Suppressor macrophage treated with lipopolysaccharide for 1 hour (primary cell): ENCODE measurements around the gene LRRC47.
"Not testable (repeated sequence)": the region's sequence is repeated elsewhere in the genome, so short reads cannot be mapped to it uniquely, and the experiment has no call there.

Experiments used
- DNase-seq, 3 donors: peaks; one replicate each; pipeline ENCODE4 v3.0.0-alpha.2; 2020 to 2022

Gene LRRC47

DNA sequence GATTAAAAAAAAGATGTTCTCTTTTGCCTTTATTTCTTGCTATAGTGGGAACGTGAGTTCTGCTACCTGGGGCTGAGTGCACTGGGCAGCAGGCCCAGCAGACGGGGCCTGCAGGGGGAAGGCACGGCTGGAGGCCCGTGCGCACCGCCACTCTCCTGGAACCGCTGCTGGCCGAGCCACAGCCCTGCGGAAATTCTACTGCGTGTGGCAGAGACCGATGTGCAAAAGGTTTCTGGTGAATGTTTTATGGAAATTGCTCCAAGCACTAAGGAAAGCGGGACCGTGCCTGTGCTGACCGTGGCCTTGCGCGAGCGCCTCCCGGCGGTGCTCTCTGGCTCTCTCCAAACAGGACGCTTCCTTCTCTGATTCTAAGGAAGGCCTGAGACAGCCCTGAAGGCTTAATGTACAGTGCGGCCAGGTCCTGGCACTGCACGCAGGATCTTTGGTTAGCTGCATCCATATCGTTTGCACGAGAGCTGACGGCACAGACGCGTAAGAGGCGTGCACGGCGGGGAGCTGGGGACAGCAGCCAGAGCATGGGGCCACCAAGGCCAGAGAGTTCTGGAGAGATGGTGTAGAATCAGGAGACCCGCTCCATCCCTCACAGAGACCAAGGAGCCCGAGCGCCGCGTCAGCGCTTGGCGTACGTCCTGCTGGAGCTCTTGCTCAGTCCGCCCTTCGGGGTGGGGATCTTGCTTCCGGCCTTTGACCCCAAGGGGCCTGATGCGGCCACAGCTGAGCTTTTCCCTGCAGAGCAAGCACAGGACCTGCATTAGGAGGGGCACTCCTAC, 18.7 kb upstream of the LRRC47 start:
- no peak for DNase-seq

DNA sequence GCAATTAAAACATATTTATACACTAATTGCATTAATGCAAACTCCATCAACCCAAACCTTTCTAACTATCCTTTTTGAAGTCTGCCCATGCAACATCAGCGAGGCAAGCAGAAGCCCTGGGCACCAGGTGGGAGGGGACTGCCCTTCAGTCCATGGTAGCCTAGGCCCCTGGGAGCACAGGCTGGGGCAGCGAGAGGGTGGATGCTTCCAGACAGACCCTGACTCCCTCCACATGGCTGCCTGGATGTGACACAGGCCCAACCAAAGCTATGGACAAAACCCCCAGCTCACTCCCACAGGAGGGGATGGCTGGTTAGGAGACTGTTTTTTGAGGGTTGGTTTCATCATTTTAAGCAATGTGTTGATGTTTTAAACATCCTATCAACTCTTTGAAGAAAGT, 17.8 kb upstream of the LRRC47 start:
- no peak for DNase-seq

DNA sequence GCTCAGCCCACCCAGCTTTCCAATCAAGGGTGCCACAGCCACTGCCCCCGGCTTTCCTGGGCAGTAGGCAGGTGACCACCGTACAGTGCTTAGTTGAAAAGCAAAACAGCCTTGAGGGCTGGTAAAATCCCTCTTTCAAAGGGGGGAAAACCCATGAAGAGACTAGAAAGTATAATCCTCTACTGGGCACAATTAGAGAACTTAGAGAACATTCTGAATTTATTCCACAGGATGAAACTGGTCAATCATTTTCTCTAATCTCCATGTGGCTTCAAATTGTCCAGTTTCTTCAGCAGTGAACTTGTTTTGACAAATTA, 15.3 kb upstream of the LRRC47 start:
- DNase-seq, result no peak

DNA sequence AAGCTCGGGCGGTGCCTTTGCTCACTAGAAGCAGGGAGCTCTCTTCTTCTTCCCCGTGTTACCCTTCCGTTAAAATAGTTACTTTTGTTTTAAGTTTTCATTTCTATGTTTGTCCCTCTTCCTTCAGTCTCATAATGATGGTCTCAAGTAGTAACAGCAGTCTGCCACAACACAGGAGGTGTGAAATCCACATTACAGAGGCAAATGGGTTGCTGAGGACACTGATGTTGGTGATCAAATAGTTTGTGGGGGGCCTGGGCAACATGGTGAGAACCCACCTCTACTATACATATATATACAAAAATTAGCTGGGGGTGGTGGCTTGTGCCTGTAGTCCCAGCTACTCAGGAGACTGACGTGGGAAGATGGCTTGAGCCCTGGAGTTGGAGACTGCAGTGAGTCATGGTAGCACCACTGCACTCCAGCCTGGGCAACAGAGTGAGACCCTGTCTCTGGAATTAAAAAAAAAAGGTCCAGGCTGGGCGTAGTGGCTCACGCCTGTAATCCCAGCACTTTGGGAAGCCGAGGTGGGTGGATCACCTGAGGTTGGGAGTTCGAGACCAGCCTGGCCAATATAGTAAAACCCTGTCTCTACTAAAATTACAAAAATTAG, 14.0 kb upstream of the LRRC47 start:
- DNase-seq, result not testable (repeated sequence)

DNA sequence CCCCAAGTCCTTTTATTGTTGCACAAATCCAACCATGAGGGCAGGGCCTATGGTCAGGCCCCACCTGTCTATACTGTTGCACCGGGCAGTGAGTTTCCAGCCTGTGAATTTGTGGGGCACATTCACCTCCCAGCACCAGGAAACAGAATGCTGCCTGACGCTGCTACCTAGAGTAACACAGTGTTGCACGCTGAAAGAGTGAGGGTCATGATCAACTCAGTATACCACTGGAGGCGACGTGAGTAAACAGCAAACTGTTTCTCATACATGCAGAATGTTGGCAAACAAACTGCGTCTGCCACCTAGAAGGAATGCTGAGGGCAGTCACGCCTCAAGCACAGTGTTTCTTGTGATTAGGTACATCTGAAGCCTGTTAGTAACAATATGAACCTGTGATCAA, 13.4 kb upstream of the LRRC47 start:
- no peak for DNase-seq

DNA sequence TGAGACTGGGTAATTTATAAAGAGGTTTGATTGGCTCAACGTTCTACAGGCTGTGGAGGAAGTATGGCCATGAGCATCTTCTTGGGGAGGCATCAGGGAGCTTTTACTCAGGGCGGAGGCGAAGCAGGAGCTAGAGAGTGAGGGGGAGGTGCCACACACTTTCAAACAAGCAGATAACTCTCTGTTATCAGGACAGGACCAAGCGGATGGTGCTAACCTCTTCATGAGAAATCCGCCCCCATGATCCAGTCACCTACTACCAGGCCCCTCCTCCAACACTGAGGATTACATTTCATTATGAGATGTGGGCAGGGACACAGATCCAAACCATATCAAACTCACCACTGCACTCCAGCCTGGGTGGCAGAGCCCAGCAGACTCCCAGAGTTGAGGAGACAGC, 11.5 kb upstream of the LRRC47 start:
- DNase-seq, result no peak

DNA sequence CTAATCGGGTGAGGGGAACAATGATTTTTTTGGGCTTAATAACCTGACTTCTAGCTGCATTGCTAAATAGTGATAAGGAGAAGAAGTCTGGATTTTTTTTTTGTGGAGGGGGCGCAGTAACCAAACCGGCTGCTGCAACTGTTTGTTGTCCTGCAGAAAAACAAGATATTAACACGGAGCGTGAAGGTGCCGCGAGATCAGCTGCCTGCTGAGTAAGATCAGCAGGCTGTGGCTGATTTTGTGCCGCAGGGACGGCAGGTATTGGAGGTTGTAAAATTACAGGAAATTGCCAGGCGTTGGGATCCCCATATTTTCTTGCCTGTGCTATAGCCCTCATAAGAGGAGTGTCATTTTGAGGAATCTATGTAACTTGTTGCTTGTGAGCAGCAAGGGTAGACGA, 8.7 kb upstream of the LRRC47 start:
- DNase-seq, result no peak

DNA sequence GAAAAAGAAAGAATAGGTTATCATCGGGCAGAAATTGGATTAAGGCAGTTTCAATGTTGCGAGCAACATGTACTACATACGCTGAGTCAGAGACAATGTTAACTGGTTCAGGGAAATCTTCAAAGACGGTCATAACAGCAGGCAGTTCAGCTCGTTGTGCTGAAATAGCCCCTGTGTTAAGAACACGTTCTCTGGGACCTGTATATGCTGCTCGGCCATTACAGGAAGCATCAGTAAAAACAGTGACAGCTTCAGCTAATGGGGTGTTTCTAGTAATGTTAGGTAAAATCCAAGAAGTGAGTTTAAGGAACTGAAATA, 8.3 kb upstream of the LRRC47 start:
- DNase-seq, result not testable (repeated sequence)

DNA sequence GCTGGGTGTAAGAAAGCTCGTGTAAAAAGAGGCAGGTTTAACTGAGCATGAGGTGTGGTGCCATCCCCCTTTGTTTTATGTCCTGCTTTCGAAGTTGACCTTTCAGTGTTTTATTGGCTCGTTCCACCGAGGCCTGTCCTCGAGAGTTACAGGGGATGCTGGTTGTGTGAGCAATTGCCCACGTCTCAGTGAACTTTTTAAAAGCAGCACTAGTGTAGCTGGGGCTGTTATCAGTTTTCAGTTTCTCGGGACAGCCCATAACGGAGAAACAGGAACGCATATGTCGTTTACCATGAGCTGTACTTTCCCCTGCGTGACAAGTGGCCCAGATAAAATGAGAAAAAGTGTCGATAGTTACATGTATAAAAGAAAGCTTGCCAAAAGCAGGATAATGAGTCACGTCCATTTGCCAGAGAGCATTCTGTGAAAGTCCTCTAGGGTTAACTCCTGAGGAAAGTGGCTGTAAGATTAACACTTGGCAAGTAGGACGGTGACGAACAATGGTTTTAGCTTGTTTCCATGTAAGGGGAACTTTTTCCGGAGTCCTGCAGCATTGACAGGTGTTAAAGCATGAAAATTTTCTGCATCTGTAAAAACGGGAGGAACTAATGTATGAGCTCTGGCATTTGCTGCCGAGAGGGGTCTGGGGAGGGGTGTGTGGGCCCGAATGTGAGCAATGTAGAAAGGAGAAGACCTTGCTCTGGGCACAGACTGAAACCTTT, 7.8 kb upstream of the LRRC47 start:
- DNase-seq, result no peak

DNA sequence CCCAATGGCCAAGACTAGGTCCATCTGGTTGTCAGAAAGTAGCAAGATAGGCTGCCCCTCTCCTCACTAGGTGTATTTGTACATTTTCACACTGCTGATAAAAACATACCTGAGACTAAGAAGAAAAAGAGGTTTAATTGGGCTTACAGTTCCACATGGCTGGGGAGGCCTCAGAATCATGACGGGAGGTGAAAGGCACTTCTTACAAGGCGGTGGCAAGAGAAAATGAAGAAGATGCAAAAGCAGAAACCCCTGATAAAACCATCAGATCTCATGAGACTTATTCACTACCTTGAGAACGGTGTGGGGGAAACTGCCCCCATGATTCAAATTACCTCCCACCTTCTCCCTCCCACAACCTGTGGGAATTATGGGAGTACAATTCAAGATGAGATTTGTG, 4.5 kb upstream of the LRRC47 start:
- not testable (repeated sequence) for DNase-seq

DNA sequence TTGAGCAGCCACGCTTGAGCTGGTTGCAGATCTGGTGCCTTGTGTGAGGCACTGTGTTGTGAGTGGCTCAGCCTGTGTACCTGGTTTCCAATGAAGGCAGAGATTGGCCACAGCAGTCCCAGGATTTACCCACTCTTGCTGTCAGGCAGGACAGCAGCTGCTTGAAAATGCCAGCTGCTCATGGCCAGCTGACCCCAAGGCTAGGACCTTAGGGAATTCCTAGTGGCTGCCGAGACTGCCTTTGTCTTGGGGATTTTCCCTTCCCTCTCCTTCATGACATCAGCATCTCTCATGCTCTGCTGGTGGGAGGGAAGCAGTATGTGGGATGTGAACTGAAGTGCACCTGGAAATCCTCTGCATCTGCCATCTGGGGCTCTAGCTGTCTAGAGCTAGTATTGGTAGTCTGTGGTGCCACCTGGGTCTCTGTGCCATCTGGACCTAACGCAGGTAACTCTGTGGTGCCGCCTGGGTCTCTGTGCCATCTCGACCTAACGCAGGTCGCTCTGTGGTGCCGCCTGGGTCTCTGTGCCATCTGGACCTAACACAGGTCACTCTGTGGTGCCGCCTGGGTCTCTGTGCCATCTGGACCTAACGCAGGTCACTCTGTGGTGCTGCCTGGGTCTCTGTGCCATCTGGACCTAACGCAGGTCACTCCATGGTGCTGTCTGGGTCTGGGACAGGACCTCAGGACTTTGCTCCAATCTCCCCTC, 3.8 kb upstream of the LRRC47 start:
- peak; percentile 50 to 79 (median 67) for DNase-seq

DNA sequence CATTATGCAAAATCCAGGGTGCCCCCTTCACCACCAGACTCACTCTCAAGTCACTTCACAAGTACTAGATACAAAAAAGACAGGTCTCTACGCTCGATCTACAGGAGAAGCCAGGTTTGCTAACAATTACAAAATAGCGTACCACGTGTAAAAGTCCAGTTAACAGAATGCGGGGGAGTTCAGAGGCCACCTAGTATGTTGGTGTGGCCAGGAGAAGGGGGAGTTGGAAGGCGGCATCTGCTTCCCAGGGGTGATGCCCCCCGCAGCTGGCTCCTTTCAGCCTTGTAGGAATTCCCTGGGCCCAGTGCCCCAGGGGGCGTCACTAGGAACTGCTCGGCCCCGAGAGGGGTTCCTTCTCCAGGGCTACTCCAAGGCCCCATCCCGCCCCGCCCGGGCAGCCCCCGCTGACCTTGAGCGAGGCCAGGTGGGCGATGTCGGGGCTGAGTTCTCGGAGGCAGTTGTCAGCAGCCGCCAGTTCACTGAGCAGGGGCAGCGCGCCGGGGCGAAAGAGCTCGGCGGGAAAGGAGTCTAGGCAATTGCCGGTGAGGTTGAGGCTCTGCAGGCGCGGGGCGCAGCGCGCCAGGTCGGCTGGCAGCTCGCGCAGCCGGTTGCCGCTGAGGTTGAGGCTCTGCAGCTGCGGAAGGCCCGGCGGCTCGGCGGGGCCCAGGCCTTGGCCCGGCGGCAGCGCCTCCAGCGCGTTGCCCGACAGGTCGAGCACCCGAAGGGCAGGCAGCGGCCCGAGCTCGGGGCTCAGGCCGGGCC, 664 bp downstream of the LRRC47 start:
- peak in 1 of 3 donors; percentile 17 for DNase-seq

DNA sequence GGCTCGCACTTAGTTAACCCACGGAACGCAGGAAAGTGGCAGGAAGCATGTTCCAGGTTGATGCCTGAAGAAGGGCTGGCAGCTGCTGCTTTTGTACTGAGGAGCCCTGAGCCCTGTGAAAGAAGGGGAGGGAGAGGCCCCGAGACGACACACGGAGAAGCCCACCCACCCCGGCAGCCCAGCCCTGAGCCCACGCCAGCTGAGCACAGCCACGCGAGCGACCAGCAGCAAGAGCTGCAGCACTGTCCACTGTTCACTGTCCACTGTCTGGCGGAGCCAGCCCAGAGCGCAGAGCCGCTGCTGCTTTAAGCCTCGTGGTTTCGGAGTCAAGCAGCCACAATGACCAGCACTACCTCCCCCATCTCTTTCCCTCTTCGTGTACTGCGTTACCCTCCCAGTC, 5.3 kb downstream of the LRRC47 start:
- no peak for DNase-seq

DNA sequence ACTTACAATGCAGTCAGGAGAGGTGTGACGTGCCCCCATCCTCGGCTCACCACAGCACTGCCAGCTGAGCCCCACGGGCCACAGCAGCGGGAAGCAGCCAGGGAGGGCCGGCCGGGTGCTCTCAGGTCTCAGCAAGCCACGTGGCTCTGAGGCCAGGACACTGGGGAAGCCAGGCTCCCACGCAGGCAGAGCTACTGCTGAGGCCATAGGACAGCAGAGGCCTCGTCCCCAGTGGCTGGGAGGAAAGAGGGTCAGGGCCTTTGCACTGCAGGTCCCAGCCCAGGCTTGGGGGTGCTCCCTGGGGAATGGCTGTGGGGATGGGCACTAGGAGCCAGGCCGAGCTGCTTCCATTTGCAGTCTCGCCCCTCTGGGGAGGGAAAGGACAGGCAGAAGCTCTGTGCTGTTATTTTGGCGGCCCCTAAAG, 5.8 kb downstream of the LRRC47 start:
- DNase-seq, result no peak

DNA sequence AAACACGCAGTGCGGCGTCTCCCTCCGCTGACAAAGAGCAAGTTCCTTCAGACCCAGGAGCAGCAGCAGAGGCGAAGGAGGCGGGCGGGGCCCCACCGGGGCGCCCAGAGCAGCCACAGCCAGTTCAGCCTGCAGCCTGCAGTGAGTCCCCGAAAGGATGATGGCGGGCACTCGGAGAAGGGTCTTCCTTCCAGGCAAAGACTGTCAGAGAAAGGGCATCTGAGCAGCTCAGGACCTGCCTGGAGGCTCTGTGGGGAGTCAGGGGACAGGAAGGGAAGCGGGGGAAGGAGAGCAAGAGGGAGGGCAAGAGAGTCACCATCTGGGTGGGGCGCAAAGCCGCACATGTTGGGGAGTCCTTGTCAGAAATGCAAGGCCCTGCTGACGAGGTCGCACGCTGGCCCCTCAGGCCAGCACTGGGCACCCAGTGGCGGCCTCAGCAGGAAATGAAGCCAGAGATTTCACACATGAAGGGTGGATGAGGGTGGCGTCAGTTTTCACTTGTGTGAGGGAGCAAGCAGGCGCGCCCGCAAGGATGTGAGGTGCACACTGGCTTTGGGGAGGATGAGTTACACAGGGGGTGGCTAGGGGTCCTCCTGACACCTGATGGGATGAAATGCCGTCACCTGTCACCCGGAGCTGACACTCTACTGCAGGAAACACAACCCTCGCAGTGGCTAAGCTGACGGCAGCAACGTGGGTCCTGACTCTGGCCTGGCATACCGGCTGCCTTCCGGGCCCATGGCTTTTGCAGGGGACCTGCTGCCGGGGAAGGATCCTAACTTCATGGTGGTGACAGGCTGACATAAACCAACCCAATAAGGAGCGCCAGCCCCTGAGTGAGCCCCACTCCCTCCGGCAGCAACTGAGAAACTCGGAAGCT, 6.6 kb downstream of the LRRC47 start:
- no peak for DNase-seq

DNA sequence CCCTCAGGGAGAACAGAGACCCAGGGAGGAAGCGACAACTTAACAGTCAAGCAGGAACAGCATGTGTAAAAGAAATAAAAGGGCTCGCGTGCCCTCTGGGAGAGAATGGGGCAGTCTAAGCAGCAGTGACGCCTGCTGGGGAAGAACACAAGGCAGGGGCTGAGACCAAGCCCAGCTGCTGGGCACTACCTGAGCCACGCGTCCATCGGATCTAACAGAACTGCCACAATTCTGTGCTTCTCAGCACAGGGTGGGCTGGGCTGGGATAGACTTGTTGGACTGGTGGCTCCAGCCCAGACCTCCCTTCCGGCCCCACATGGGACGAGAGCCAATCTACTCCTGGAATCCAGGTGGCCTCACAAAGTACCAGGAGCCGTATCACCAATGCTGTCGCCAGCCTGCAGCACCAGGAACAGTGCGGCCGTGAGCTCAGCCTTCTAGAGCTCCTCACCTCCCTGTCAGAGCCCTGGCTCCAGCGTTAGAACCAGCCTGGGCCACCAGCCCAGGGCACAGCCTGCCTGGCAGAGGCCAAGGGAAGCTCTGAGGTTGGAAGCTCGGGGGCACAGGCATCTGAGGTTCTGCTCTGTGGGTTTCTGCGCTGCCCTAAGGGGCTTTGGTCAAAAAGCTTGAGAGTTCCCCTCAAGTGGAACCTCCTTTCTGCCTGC, 7.4 kb downstream of the LRRC47 start:
- DNase-seq, result no peak

DNA sequence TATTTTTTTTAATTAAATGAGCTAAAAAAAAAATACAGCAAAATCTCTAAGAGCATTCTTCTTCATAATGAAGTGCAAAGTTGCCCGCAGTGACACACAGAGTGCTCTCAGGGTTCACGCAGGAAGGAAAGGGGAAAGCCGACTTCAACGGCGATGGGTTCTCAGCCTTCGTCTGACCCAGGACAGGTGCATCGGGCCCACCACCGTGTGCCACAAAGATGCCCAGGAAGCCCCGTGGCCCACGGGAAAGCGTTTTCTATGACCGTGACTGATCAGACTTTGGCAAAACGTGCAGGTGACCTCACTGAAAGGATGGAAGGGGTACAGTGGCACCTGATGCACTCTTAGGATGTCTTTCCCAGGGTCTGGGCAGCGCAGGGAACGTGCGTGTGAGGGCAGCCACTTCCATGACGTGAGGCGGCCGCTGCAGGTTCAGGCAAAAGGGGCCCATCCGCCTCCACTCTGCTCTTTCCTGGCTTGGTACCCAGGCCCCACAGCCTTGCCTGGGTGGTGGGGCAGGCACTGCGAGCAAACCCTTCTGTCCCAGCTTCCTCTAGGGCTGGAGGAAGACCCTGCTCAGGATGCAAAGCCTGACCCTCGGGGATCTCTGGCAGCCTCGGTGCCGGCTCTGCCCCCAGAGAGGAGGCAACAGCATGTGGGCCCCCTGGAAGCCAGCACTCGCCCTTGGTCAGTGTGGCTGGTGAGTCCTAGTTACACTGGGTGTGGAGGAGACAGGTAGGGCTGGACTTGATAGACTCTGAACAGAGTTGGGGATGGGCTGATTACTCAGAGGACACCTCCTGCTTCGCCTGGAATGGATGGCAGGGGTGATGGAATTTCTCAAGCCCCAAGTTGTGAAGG, 8.3 kb downstream of the LRRC47 start:
- DNase-seq, result no peak

DNA sequence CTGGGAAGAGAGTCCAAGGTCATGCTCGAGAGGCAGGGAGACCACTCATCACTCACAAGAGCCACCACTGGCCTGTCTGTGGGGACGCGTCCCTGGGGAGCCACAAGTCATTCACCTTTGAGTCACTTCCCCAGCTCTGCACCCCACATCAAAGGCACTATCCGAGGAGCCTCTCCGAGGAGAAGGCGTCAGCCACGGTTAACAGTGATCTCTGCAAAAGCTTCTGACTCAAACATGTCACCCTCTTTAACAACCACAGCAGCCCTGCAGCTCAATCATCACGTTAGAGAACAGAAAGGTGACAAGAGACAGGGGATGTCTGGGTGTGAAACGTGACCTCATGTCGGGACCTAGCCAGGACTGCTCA, 9.0 kb downstream of the LRRC47 start:
- no peak for DNase-seq

DNA sequence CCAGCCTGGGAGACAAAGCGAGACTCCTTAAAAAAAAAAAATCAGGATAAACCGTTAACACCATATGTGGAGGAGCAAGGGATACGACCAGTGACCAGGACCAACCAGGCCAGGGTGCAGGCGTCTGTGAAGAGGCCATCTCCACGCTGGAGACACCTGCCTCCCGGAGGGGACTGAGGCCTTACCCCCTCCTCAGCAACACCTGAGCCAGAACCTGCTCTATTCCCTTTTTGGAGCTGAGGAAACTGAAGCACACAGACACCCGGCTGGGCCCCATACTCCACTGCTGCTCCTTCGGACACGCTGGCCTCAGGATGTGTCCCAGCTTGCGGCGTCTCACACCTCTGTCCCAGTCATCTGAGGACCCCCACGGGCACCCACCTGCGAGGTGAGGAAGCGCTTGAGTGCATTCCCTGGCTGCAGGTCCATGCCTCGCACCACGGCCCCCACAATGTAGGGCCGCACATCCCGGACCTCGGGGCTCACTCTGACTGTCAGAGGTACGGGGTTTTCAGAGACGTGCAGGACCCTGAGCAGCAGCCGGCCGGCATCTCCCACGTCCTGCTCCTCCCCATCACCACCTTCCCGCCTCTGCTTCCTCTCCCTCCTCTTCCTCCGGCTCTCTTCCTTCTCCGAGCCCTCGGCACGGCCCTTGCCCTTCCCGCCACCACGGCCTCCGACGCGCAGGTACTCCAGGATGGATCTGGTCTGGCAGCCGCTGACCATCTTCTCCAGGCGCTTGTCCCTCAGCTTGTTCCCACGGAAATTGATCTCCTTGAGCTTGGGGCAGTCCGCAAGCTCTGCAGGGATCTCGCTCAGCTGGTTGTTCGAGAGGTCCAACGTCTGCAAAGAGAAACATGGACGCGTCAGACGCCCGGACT, 9.6 kb downstream of the LRRC47 start:
- DNase-seq, result no peak
